HepG2 (cell line): ENCODE data around the gene LSM2. TPM values are rescaled to one million over a fixed set of nuclear protein-coding genes. Genes with fewer than 3 reads are reported as not detected.
A peak's percentile ranks its signal among the peaks of the same experiment; 100 is the strongest.

Experiments used
- E2F1 ChIP-seq: sonication (generic); formaldehyde crosslinking; IDR thresholded peaks from 2 replicates; pipeline ENCODE4 v1.5.0; 2020; ENCODE audit warnings: missing genetic modification reagents
- FOSL1 ChIP-seq: sonication (generic); formaldehyde crosslinking; IDR thresholded peaks from 2 replicates; pipeline ENCODE4 v1.9.0; 2021; ENCODE audit warnings: missing genetic modification reagents, borderline replicate concordance
- HDAC2 ChIP-seq: sonication (generic); formaldehyde crosslinking; IDR thresholded peaks from 2 replicates; pipeline ENCODE4 v1.4.0; 2020; ENCODE audit warnings: missing genetic modification reagents
- HNF1A ChIP-seq, 2 experiments: sonication (generic) in 1 of 2; formaldehyde crosslinking in 1 of 2; IDR thresholded peaks; 2 replicates each; pipeline versions ENCODE4 v1.4.0 to v1.6.1; 2016 to 2020; ENCODE audit warnings: borderline replicate concordance in 1 of 2, low read depth in 1 of 2, mild to moderate bottlenecking in 1 of 2, missing genetic modification reagents in 1 of 2
- KMT2A ChIP-seq: sonication (generic); formaldehyde crosslinking; IDR thresholded peaks from 2 replicates; pipeline ENCODE4 v1.4.0; 2020; ENCODE audit warnings: missing genetic modification reagents
- MEIS1 ChIP-seq: sonication (generic); formaldehyde crosslinking; IDR thresholded peaks from 2 replicates; pipeline ENCODE4 v1.9.0; 2021; ENCODE audit warnings: mild to moderate bottlenecking, missing genetic modification reagents, moderate library complexity, borderline replicate concordance
- NPAS2 ChIP-seq: sonication (generic); formaldehyde crosslinking; IDR thresholded peaks from 2 replicates; pipeline ENCODE4 v1.8.0; 2022; ENCODE audit warnings: mild to moderate bottlenecking, missing genetic modification reagents, borderline replicate concordance
- SMAD1 ChIP-seq: sonication (generic); formaldehyde crosslinking; IDR thresholded peaks from 2 replicates; pipeline ENCODE4 v1.4.0; 2020; ENCODE audit warnings: missing genetic modification reagents, low read depth, mild to moderate bottlenecking, borderline replicate concordance
- SP1 ChIP-seq, 2 experiments: fragments of 450-650 bp in 1 of 2; sonication (generic) in 1 of 2; formaldehyde crosslinking in 1 of 2; IDR thresholded peaks; 2 replicates each; pipeline versions ENCODE4 v1.4.0 to v1.6.1; 2016 to 2020; ENCODE audit warnings: missing genetic modification reagents in 1 of 2
- TSC22D2 ChIP-seq: sonication (generic); formaldehyde crosslinking; IDR thresholded peaks from 2 replicates; pipeline ENCODE4 v1.5.1; 2020; ENCODE audit warnings: missing genetic modification reagents, mild to moderate bottlenecking, borderline replicate concordance
- YEATS4 ChIP-seq: sonication (generic); formaldehyde crosslinking; IDR thresholded peaks from 2 replicates; pipeline ENCODE4 v1.4.0; 2020; ENCODE audit warnings: missing genetic modification reagents, borderline replicate concordance
- ZBTB46 ChIP-seq: sonication (generic); formaldehyde crosslinking; IDR thresholded peaks from 2 replicates; pipeline ENCODE4 v1.4.0; 2020; ENCODE audit warnings: mild to moderate bottlenecking, missing genetic modification reagents, borderline replicate concordance
- ZBTB7B ChIP-seq: sonication (generic); formaldehyde crosslinking; IDR thresholded peaks from 2 replicates; pipeline ENCODE4 v1.4.0; 2020; ENCODE audit warnings: missing genetic modification reagents
- ZFP1 ChIP-seq: IDR thresholded peaks from 2 replicates; pipeline ENCODE4 v1.6.1; 2016
- ZNF180 ChIP-seq: sonication (generic); formaldehyde crosslinking; IDR thresholded peaks from 2 replicates; pipeline ENCODE4 v1.4.0; 2020; ENCODE audit warnings: low read depth, missing genetic modification reagents, borderline replicate concordance
- ZNF232 ChIP-seq: sonication (generic); formaldehyde crosslinking; IDR thresholded peaks from 2 replicates; pipeline ENCODE4 v1.4.0; 2020; ENCODE audit warnings: missing genetic modification reagents, borderline replicate concordance
- ZNF3 ChIP-seq: IDR thresholded peaks from 2 replicates; pipeline ENCODE4 v1.7.0; 2017; ENCODE audit warnings: inconsistent platforms
- ZNF510 ChIP-seq: sonication (generic); formaldehyde crosslinking; IDR thresholded peaks from 2 replicates; pipeline ENCODE4 v1.4.0; 2020; ENCODE audit warnings: low read depth, mild to moderate bottlenecking, missing genetic modification reagents
- ZNF780A ChIP-seq: sonication (generic); formaldehyde crosslinking; IDR thresholded peaks from 2 replicates; pipeline ENCODE4 v1.8.0; 2022; ENCODE audit warnings: mild to moderate bottlenecking, missing genetic modification reagents, moderate library complexity
- ZSCAN5A ChIP-seq: sonication (generic); formaldehyde crosslinking; IDR thresholded peaks from 2 replicates; pipeline ENCODE4 v1.8.0; 2022; ENCODE audit warnings: mild to moderate bottlenecking, missing genetic modification reagents, borderline replicate concordance
- polyA plus RNA-seq, 8 experiments: library from polyadenylated mRNA; depleted of rRNA in 3 of 8; stranded (reverse) in 7 of 8; unstranded in 1 of 8; fragments of >200 nt; fragmentation: Illumina TruSeq in 4 of 8; extraction: Trizol in 4 of 8; gene quantifications; 2 replicates each; pipeline versions ENCODE4 v1.2.1 to v1.2.3, GENCODE V29; 2011 to 2016; ENCODE audit warnings: low read depth in 4 of 8, missing spikeins in 1 of 8, mixed read lengths in 1 of 8; ENCODE audit not compliant: insufficient read depth in 1 of 8
- total RNA-seq, 5 experiments: library from RNA; depleted of rRNA; stranded (reverse); fragments of >200 nt; fragmentation: Illumina TruSeq; extraction: Trizol; gene quantifications; 2 replicates each; pipeline ENCODE4 v1.2.3, GENCODE V29; 2016; ENCODE audit warnings: low read depth in 1 of 5

The LSM2 gene
- total and polyA plus RNA-seq, 2 of the 13 experiments (the other 11 are each of a cell fraction or from before 2014, with no cell fraction given), result 69.4 to 90.5 TPM

- 0 out of 2 replicates have a peak, but pooled peaks have one; percentile 59 for TF ChIP-seq MEIS1 (CRISPR knock-in tag)
- TF ChIP-seq HDAC2 (CRISPR knock-in tag), result no peak
- no peak for TF ChIP-seq TSC22D2 (CRISPR knock-in tag)
- no peak for TF ChIP-seq YEATS4
- TF ChIP-seq ZNF780A (CRISPR knock-in tag), result no peak
- TF ChIP-seq ZBTB46 (CRISPR knock-in tag), result no peak
- TF ChIP-seq ZSCAN5A (CRISPR knock-in tag), result 0 out of 2 replicates have a peak, but pooled peaks have one; percentile 9
- TF ChIP-seq HNF1A (IDR thresholded peaks at IDR 0.05; ENCODE audit: low read depth), result no peak
- peak; percentile 39; the same call in 1 of the 2 replicates for TF ChIP-seq HNF1A (CRISPR knock-in tag; IDR thresholded peaks at IDR 0.05; ENCODE audit: borderline replicate concordance)
- 0 out of 2 replicates have a peak, but pooled peaks have one; percentile 36 for TF ChIP-seq ZNF510 (CRISPR knock-in tag)
- TF ChIP-seq SMAD1, result no peak
- TF ChIP-seq ZNF232, result no peak
- TF ChIP-seq ZBTB7B (CRISPR knock-in tag), result no peak; the same call in 1 of the 2 replicates
- no peak for TF ChIP-seq SP1 (IDR thresholded peaks at IDR 0.05)
- no peak for TF ChIP-seq SP1 (CRISPR knock-in tag; IDR thresholded peaks at IDR 0.05)
- no peak for TF ChIP-seq NPAS2
- TF ChIP-seq ZNF180 (CRISPR knock-in tag), result no peak
- TF ChIP-seq E2F1 (CRISPR knock-in tag), result no peak
- no peak for TF ChIP-seq ZFP1 (CRISPR knock-in tag)
- TF ChIP-seq KMT2A, result no peak
- no peak for TF ChIP-seq FOSL1 (CRISPR knock-in tag)
- TF ChIP-seq ZNF3 (CRISPR knock-in tag), result no peak
Measured at GRCh38 chr6:31837369-31838113, 30.8 kb upstream of the LSM2 start (continued).
